Neutrophil (primary cell): ENCODE data around the gene ANKFY1.
"Not testable (repeated sequence)": the region's sequence is repeated elsewhere in the genome, so short reads cannot be mapped to it uniquely, and the experiment has no call there.

Experiments
- H3K27ac ChIP-seq: fragments of 200-600 bp; sonication (generic); 2 replicates; pipeline ENCODE4 v1.5.1; 2016; ENCODE audit warnings: mild to moderate bottlenecking, moderate library complexity
- H3K27me3 ChIP-seq: fragments of 200-600 bp; sonication (generic); 2 replicates; pipeline ENCODE4 v1.6.0; 2016; ENCODE audit warnings: mild to moderate bottlenecking
- H3K36me3 ChIP-seq: fragments of 200-600 bp; sonication (generic); 2 replicates; pipeline ENCODE4 v1.5.1; 2017
- H3K4me1 ChIP-seq, 2 experiments: fragments of 200-600 bp in 1 of 2; sonication (generic) in 1 of 2; 1 replicate in 1 of 2; 2 replicates in 1 of 2; pipeline versions ENCODE4 v1.5.1 to v1.6.1; 2013 to 2016; ENCODE audit warnings: low read depth in 1 of 2, low read length in 1 of 2, mild to moderate bottlenecking in 1 of 2, moderate library complexity in 1 of 2; ENCODE audit not compliant: control insufficient read depth in 1 of 2, insufficient read depth in 1 of 2
- H3K4me3 ChIP-seq, 2 experiments: fragments of 200-600 bp in 1 of 2; sonication (generic) in 1 of 2; 1 replicate in 1 of 2; 2 replicates in 1 of 2; pipeline ENCODE4 v1.5.1; 2013 to 2016; ENCODE audit warnings: low read depth in 1 of 2, low read length in 1 of 2, mild to moderate bottlenecking in 1 of 2, moderate library complexity in 1 of 2
- H3K9me3 ChIP-seq: fragments of 200-600 bp; sonication (generic); 2 replicates; pipeline ENCODE4 v1.5.1; 2016
- TF ChIP-seq, protein P1 (sequence below): fragments of 200-600 bp; sonication (generic); IDR thresholded peaks from 2 replicates; pipeline ENCODE4 v1.5.1; 2016; ENCODE audit warnings: antibody characterized with exemption

ANKFY1 gene

DNA sequence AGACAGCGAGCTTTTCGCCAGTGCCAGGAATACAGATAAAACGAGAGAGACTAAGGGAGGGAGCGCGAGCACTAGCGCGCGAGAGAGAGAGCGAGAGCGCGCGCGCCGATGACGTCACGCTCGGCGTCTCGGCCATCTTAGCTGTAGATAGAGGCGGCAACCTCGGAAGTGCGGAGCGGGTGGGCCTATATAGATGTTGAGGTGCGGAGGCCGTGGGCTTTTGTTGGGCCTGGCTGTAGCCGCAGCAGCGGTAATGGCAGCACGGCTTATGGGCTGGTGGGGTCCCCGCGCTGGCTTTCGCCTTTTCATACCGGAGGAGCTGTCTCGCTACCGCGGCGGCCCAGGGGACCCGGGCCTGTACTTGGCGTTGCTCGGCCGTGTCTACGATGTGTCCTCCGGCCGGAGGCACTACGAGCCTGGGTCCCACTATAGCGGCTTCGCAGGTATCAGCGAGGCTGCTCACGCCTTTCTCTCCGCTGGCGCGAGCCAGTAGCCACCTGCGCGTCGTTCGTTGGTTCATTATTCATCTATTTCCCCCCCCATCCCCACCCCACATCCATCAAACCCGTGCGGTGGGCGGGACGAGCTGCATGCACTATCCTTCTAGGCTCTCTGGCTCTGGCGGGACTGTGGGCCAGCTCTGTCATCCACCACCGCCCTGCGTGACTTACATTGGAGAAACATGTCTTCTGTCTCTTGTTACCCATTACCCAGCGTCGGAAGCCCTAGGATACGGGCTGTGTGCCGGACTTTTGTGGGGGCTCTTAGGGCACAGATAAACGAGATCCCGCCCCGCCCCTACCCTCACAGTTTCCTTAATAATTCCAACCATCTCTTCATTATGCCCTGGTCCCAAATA is 120.0 kb downstream of the ANKFY1 start:
- H3K4me3 ChIP-seq = peak overlapping the region; percentile 78 to 79
- TF ChIP-seq, protein P1, sequence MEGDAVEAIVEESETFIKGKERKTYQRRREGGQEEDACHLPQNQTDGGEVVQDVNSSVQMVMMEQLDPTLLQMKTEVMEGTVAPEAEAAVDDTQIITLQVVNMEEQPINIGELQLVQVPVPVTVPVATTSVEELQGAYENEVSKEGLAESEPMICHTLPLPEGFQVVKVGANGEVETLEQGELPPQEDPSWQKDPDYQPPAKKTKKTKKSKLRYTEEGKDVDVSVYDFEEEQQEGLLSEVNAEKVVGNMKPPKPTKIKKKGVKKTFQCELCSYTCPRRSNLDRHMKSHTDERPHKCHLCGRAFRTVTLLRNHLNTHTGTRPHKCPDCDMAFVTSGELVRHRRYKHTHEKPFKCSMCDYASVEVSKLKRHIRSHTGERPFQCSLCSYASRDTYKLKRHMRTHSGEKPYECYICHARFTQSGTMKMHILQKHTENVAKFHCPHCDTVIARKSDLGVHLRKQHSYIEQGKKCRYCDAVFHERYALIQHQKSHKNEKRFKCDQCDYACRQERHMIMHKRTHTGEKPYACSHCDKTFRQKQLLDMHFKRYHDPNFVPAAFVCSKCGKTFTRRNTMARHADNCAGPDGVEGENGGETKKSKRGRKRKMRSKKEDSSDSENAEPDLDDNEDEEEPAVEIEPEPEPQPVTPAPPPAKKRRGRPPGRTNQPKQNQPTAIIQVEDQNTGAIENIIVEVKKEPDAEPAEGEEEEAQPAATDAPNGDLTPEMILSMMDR = peak; percentile 4
- peak overlapping the region; percentile 97 for H3K27ac ChIP-seq
- H3K9me3 ChIP-seq = no peaks in the 10 kb centered on the region
- H3K4me1 ChIP-seq = peaks cover 24 to 46% of the 10 kb centered on the region in 2 experiments
- peaks cover 5% of the 10 kb centered on the region for H3K36me3 ChIP-seq
- no peaks in the 10 kb centered on the region for H3K27me3 ChIP-seq

DNA sequence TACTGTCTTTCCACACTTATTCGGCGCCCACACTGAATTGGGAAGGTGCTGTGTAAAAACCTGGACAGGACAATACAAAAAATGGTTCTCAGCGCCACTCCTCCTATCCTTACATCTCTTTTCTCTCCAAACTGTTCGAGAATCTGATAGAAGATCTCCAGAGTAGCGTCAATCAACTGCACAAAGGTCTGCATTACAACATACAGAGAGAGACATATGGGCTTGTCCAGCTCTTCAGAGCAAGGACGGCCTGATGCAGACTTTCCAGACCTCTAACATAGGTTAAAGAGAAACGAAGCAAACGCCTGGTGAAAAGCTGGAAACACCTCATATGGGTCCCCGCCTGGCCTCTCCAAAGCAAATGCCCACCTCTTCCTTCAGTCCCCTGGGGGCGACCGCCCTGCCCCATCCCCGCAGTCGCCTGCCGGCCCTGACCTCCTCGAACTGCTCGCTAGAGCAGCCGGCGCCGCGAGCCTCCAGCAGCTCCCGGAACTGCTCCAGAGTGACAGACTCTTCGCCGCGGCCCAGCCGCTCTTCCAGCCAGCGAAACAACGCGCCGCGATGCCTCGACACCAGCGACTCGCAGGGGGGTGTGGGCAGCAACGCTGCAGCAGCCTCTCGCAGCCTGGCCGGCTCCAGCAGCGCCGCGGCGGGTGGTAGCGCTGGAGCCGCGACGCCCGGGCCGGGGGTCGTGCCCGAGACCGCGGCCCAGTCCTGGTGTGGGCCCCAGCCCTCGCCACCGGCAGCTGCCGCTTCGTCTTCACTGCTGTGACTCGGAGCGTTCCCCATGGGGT is 121.5 kb downstream of the ANKFY1 start:
- Histone ChIP-seq H3K36me3 (peaks cover 13% of the 10 kb centered on the region), H3K4me1 (peaks cover 20 to 36% of the 10 kb centered on the region in 2 experiments), H3K4me3 (peak overlapping the region; percentile 78 to 79), H3K27me3 (no peaks in the 10 kb centered on the region), H3K27ac (peak overlapping the region; percentile 97), H3K9me3 (no peaks in the 10 kb centered on the region)
- TF ChIP-seq, protein P1 = no peak

DNA sequence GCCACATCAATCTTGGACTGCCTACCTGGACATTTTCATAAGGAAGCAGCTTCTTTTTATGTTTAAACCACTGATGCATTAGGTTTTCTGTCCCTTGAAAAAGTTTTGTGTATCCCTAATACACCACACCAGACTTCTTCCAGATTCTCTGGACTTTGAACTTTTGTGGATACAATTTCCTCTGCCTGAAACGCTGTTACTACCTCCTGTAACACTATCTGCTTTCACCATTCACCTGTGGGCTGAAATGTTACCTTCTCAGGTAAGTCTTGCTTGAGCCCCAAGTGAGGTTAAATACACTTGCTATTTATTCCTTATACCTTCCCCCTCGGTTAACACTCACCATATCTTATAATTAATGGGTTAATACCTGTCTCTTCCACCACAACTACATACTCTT is 123.7 kb downstream of the ANKFY1 start:
- Histone ChIP-seq H3K27me3 (no peaks in the 10 kb centered on the region), H3K4me1 (peaks cover 20 to 36% of the 10 kb centered on the region in 2 experiments), H3K9me3 (no peaks in the 10 kb centered on the region), H3K36me3 (peaks cover 18% of the 10 kb centered on the region), H3K4me3 (no peak overlapping the region), H3K27ac (no peak overlapping the region)
- TF ChIP-seq, protein P1 = no peak

DNA sequence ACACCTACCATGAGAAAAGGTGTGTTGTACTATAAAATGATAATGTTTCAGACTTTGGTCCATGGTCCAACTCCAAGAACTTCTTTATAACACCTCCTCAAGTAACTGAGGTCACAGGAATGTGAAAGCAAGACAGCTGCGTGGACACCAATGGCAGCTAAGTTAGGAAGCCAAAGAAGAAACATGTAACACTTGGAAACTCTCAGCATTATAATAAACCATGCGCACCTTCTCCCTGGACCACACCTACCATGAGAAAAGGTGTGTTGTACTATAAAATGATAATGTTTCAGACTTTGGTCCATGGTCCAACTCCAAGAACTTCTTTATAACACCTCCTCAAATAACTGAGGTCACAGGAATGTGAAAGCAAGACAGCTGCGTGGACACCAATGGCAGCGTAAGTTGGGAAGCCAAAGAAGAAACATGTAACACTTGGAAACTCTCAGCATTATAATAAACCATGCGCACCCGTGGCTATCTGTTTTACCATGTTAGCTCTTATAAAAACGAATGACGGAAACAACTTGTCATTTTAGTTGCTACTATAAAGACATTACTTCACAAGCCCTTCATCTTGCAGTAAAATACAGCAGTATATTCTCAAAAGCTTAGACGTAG is 124.8 kb downstream of the ANKFY1 start:
- Histone ChIP-seq H3K36me3 (peaks cover 18% of the 10 kb centered on the region), H3K4me1 (peaks cover 14 to 29% of the 10 kb centered on the region in 2 experiments)
- H3K27me3 ChIP-seq, H3K9me3 ChIP-seq, H3K4me3 ChIP-seq, H3K27ac ChIP-seq: not testable (repeated sequence)

DNA sequence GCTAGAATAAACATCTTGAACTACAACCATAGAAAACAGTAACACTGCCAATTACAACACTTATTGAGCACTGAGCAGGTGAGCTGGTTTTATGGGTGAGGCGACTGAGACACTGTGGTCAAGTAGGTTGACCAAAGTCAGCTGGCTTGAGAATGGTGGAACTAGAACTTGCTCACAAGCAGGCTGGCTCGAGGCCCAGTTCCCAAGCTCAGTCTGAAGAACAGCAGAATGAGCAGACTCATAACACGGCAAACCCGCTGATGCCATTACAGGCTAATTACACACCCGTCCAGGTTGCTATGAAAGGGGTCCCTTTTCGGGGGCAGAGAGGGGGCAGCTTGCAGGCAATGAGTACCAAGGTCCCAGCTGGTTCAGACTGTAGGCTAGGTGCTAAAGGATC is 127.4 kb downstream of the ANKFY1 start:
- Histone ChIP-seq H3K4me1 (peaks cover 3 to 15% of the 10 kb centered on the region in 2 experiments), H3K27ac (no peak overlapping the region), H3K27me3 (no peaks in the 10 kb centered on the region), H3K9me3 (no peaks in the 10 kb centered on the region), H3K4me3 (no peak overlapping the region), H3K36me3 (peaks cover 18% of the 10 kb centered on the region)
- TF ChIP-seq, protein P1 = no peak
